Bronchial epithelial cell (primary cell): ENCODE data around the gene TIMMDC1. TPM values are rescaled to one million over a fixed set of nuclear protein-coding genes. Genes with fewer than 3 reads are reported as not detected.

Experiments used
- DNase-seq: peaks from one replicate; pipeline ENCODE4 v3.0.0-alpha.2; 2010; ENCODE audit warnings: low read depth
- FAIRE-seq: peaks from 2 replicates; lab custom pipeline; 2011; peaks lifted over from hg19 to GRCh38; lab: Jason Lieb, UNC
- H3K27me3 ChIP-seq: 2 replicates; pipeline ENCODE4 v1.5.1; 2011; ENCODE audit warnings: low read length; ENCODE audit not compliant: control insufficient read depth, insufficient read depth
- H3K36me3 ChIP-seq: 2 replicates; pipeline ENCODE4 v1.5.1; 2011; ENCODE audit warnings: low read length; ENCODE audit not compliant: control insufficient read depth, insufficient read depth
- H3K4me3 ChIP-seq: 2 replicates; pipeline ENCODE4 v1.5.1; 2011; ENCODE audit warnings: mild to moderate bottlenecking, low read depth, low read length, control low read depth
- total RNA-seq: library from RNA; depleted of rRNA; stranded (reverse); fragments of >200 nt; gene quantifications from 2 replicates; pipeline ENCODE4 v1.2.1, GENCODE V29; 2014
- TF ChIP-seq, protein P1 (sequence below): IDR thresholded peaks from 2 replicates; pipeline ENCODE4 v1.5.1; 2011; ENCODE audit warnings: mild to moderate bottlenecking, moderate library complexity, low read length, control low read depth, inconsistent platforms; ENCODE audit not compliant: insufficient read depth, severe bottlenecking

The TIMMDC1 gene
- total RNA-seq, 1 donor from 2014 or later, result 52.7 TPM

GRCh38 chr3:119500901-119501300 lies 2.6 kb downstream of the TIMMDC1 start:
- TF ChIP-seq, protein P1, sequence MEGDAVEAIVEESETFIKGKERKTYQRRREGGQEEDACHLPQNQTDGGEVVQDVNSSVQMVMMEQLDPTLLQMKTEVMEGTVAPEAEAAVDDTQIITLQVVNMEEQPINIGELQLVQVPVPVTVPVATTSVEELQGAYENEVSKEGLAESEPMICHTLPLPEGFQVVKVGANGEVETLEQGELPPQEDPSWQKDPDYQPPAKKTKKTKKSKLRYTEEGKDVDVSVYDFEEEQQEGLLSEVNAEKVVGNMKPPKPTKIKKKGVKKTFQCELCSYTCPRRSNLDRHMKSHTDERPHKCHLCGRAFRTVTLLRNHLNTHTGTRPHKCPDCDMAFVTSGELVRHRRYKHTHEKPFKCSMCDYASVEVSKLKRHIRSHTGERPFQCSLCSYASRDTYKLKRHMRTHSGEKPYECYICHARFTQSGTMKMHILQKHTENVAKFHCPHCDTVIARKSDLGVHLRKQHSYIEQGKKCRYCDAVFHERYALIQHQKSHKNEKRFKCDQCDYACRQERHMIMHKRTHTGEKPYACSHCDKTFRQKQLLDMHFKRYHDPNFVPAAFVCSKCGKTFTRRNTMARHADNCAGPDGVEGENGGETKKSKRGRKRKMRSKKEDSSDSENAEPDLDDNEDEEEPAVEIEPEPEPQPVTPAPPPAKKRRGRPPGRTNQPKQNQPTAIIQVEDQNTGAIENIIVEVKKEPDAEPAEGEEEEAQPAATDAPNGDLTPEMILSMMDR, result no peak
- no peak overlapping the region for H3K4me3 ChIP-seq
- no peak for FAIRE-seq

DNA sequence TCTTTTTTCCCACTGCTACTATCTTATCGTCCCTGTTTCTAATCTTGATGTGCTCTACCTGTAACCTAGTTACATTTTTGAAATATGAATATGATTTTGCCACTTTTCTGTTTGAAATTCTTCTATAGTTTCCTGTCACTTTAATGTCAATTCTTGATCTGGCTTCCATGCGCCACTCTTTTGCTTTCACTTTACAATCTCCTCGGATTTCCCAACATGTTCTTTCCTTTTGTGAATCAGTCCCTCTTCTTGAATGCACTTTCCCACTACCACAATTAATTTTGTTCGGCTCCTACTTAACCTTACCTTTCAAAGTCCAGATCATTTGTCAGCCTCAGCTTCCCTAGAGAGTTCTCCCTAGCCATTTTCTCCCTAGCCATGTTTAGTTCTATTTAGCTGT lies 8.3 kb downstream of the TIMMDC1 start:
- DNase-seq, result no peak
- no peak for FAIRE-seq
- no peaks in the 10 kb centered on the region for H3K27me3 ChIP-seq
- TF ChIP-seq, protein P1, result no peak
- no peak overlapping the region for H3K4me3 ChIP-seq
- peaks cover 5% of the 10 kb centered on the region for H3K36me3 ChIP-seq

More at GRCh38 chr3:119500901-119501300, 2.6 kb downstream of the TIMMDC1 start:
- no peak for DNase-seq
- Histone ChIP-seq H3K27me3 (no peaks in the 10 kb centered on the region), H3K36me3 (peaks cover 3% of the 10 kb centered on the region)

- no peak overlapping the region for H3K4me3 ChIP-seq
- FAIRE-seq (no peak), DNase-seq (no peak)
- H3K27me3 ChIP-seq, result no peaks in the 10 kb centered on the region
- H3K36me3 ChIP-seq, result peaks cover 5% of the 10 kb centered on the region
- TF ChIP-seq, protein P1, result no peak
These were observed 9.1 kb downstream of the TIMMDC1 start for GRCh38 chr3:119507404-119507803.

DNA sequence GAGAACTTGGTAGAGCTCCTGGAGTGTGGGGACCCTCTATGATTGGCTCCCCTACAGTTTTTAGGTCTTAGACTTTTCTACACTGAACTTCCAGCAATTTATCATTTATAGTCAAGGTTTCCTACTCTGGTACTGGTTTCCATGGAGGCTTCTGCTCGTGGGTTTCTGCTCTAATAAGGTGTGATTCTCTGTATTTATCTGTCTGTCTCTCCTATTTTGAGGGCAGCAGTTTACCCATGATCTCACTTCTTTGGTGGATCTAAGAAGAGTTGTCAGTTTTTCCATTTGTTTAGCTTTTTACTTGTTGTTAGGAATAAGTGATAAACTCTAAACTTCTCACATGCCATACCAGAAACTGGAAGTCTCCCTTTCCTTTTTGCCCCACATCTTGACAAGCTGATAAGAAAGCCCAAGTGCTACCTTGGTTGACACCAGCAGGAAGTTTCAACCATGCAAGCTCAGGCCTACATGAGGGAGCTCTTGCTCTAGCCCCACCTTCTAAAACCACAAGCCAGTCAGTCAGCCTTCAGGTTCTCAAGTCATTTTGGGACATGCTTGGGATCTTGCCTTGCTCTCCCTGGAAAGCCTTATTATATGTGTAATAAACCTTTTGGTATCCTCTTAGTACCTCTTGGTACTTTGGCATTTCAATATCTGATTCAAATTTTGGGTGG lies 10.0 kb downstream of the TIMMDC1 start:
- no peak for FAIRE-seq
- Histone ChIP-seq H3K27me3 (no peaks in the 10 kb centered on the region), H3K4me3 (no peak overlapping the region), H3K36me3 (peaks cover 5% of the 10 kb centered on the region)
- TF ChIP-seq, protein P1, result no peak
- no peak for DNase-seq

- H3K4me3 ChIP-seq, result no peak overlapping the region
- FAIRE-seq (no peak), DNase-seq (no peak)
- no peaks in the 10 kb centered on the region for H3K27me3 ChIP-seq
- TF ChIP-seq, protein P1, result no peak
- H3K36me3 ChIP-seq, result peaks cover 4% of the 10 kb centered on the region
These were observed 12.3 kb downstream of the TIMMDC1 start for GRCh38 chr3:119510690-119511089.

DNA sequence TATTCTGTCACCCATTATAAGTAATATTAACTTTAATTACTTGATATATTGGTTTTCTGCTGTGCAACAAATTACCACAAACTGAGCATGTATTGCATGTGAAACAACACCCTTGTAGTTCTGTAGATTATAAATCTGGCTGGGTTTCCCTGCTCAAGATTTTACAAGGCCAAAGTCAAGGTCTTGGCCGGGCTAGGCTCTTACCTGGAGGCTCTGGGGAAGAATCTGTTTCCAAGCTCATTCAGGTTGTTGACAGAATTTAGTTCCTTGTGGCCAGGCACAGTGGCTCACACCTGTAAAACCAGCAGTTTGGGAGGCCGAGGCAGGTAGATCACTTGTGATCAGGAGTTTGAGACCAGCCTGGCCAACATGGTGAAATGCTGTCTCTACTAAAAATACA lies 16.3 kb downstream of the TIMMDC1 start:
- no peak for FAIRE-seq
- no peaks in the 10 kb centered on the region for H3K27me3 ChIP-seq
- no peak for DNase-seq
- peaks cover 11% of the 10 kb centered on the region for H3K36me3 ChIP-seq
- H3K4me3 ChIP-seq, result no peak overlapping the region
- TF ChIP-seq, protein P1, result no peak
